RWPE2 (cell line): Measurements from ENCODE around the gene CNTNAP2.

Experiments
- ATAC-seq: fragments of 200-7000 bp; cut with Tn5 transposase; 3 replicates; pipeline ENCODE4 v1.9.1; 2021; ENCODE audit warnings: low read depth
- DNase-seq: peaks from one replicate; pipeline ENCODE4 v3.0.0-alpha.2; 2020; ENCODE audit warnings: low spot score
- H3K27ac ChIP-seq: fragments of 450-650 bp; 2 replicates; pipeline ENCODE4 v1.5.1; 2017; ENCODE audit warnings: mild to moderate bottlenecking; ENCODE audit not compliant: poor library complexity, severe bottlenecking
- H3K27me3 ChIP-seq: fragments of 250-450 bp; sonication (Bioruptor Pico); 2 replicates; pipeline ENCODE4 v1.5.1; 2021; ENCODE audit warnings: mild to moderate bottlenecking, moderate library complexity; ENCODE audit not compliant: insufficient read depth, poor library complexity, severe bottlenecking
- H3K36me3 ChIP-seq: fragments of 250-450 bp; sonication (Bioruptor Pico); 2 replicates; pipeline ENCODE4 v1.5.1; 2020; ENCODE audit warnings: low read depth, mild to moderate bottlenecking, moderate library complexity
- H3K4me1 ChIP-seq: fragments of 250-450 bp; sonication (Bioruptor Pico); 2 replicates; pipeline ENCODE4 v1.5.1; 2021; ENCODE audit warnings: mild to moderate bottlenecking, moderate library complexity; ENCODE audit not compliant: insufficient read depth, poor library complexity, severe bottlenecking
- H3K4me3 ChIP-seq: fragments of 250-450 bp; sonication (Bioruptor Pico); 2 replicates; pipeline ENCODE4 v1.5.1; 2021; ENCODE audit warnings: mild to moderate bottlenecking, moderate library complexity; ENCODE audit not compliant: severe bottlenecking
- H3K9me3 ChIP-seq: fragments of 250-450 bp; sonication (Bioruptor Pico); 2 replicates; pipeline ENCODE4 v1.5.1; 2021; ENCODE audit warnings: mild to moderate bottlenecking, moderate library complexity; ENCODE audit not compliant: severe bottlenecking
- TF ChIP-seq, protein P1 (sequence below): fragments of 450-650 bp; IDR thresholded peaks from one replicate; pipeline ENCODE4 v1.5.1; 2017; ENCODE audit warnings: mild to moderate bottlenecking, moderate library complexity; ENCODE audit not compliant: poor library complexity, severe bottlenecking

CNTNAP2 gene

DNA sequence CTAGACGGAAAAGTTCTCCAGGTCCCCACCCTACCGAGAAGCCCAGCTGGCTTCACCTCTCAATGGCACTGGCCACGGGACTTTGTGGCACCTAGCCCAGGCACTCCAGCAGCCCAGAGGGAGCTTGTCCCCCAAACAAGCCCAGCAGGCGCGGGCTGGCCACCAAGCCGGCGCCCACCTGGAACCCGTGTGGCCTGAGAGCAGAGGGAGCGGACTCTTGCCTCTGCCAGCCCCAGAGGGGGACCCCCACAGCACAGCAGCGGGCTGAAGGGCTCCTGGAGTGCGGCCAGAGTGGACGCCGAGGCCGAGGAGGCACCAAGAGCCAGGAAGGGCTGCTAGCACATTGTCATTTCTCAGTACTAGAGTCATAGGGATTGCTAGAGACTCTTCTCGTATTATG is 671.4 kb downstream of the CNTNAP2 start:
- no peaks in the 10 kb centered on the region for H3K4me1 ChIP-seq
- TF ChIP-seq, protein P1, sequence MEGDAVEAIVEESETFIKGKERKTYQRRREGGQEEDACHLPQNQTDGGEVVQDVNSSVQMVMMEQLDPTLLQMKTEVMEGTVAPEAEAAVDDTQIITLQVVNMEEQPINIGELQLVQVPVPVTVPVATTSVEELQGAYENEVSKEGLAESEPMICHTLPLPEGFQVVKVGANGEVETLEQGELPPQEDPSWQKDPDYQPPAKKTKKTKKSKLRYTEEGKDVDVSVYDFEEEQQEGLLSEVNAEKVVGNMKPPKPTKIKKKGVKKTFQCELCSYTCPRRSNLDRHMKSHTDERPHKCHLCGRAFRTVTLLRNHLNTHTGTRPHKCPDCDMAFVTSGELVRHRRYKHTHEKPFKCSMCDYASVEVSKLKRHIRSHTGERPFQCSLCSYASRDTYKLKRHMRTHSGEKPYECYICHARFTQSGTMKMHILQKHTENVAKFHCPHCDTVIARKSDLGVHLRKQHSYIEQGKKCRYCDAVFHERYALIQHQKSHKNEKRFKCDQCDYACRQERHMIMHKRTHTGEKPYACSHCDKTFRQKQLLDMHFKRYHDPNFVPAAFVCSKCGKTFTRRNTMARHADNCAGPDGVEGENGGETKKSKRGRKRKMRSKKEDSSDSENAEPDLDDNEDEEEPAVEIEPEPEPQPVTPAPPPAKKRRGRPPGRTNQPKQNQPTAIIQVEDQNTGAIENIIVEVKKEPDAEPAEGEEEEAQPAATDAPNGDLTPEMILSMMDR, result no peak
- ATAC-seq (no peak), DNase-seq (no peak)
- H3K36me3 ChIP-seq, result no peaks in the 10 kb centered on the region
- peaks cover 3% of the 10 kb centered on the region for H3K9me3 ChIP-seq
- H3K4me3 ChIP-seq, result no peak overlapping the region
- H3K27ac ChIP-seq, result no peak overlapping the region
- H3K27me3 ChIP-seq, result no peaks in the 10 kb centered on the region

DNA sequence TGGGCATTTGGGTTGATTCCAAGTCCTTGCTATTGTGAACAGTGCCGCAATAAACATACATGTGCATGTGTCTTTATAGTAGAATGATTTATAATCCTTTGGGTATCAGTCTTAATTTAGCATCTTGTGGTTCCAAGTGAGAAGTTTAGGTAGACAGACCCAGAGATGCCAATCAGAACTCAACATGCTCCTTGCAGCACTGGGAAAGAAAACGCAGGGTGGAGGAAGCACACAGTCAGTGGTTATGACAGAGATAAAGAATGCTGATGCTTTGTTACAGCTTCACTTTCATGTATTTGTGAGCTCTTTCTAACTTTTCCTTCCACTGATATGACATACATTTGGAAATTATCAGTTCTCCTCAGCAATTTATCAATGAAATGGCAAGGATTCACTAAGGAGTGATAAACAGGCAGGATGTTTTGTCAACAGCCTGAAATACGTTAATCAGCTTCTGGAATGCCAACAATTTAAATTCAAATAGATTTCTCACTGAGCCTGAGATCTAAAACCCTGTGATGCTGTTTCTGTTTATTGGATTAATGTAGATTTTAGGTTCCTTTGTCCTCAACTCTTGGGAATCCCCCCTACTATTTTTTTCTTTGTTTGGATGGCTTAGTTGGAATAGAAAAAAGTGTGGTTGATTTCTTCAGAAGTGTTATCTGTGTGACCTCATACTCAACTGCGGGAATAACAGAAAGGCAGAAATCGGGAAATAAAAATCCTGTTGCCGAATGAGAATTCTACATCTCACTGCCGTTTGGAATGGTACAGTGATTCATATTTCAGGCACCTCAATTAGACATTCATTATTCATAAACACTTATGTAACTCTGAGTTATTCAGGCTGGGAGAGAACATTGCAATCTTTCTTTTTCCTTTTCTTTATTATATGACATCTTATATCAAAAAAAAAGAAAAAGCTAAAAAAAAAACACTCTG is 675.0 kb downstream of the CNTNAP2 start:
- Histone ChIP-seq H3K9me3 (peaks cover 3% of the 10 kb centered on the region), H3K27ac (no peak overlapping the region), H3K4me1 (no peaks in the 10 kb centered on the region), H3K4me3 (no peak overlapping the region), H3K27me3 (no peaks in the 10 kb centered on the region), H3K36me3 (no peaks in the 10 kb centered on the region)
- DNase-seq, result no peak
- TF ChIP-seq, protein P1, result no peak
- ATAC-seq, result no peak

DNA sequence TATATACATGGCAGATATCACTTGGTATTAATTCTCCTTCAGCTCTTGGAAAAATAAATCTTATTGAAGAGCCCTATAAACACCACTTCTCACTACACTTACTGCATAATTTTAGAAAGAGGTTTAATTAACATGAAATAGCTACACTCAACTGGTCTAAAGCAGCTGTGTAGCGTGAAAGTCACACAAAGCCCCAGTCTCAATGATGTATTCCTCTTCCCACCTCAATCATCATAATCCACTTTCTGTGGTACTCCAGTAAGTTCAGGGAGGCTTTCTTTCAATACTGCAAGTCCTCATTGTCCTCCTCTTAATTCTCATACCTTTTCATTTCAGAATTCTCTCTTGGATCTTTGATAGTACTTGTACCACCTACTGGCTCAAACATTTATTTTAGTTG is 688.0 kb downstream of the CNTNAP2 start:
- no peak overlapping the region for H3K27ac ChIP-seq
- H3K4me1 ChIP-seq, result no peaks in the 10 kb centered on the region
- TF ChIP-seq, protein P1, result no peak
- H3K4me3 ChIP-seq, result no peak overlapping the region
- H3K27me3 ChIP-seq, result no peaks in the 10 kb centered on the region
- H3K36me3 ChIP-seq, result no peaks in the 10 kb centered on the region
- no peaks in the 10 kb centered on the region for H3K9me3 ChIP-seq
- ATAC-seq (no peak), DNase-seq (no peak)

DNA sequence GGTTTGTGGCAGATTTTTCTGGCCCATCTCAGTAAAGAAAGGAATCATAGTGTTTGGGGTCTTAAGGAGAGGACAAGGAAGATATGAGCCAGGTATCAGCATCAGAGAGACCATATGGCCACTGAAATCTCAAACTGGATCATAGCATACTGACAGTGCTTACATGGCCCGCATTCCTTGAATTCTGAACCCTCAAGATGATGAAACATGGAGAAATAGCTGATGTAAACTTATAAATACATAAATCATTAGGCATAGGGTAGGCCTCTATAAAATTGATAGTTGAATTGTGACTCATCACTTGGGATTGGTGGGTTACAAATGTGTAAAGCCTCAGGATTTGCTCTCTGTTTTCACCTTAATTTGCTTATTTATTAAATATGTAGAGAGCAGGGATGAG is 688.5 kb downstream of the CNTNAP2 start:
- ATAC-seq, result peak; percentile 14; the same call in 1 of the 3 replicates
- Histone ChIP-seq H3K4me3 (no peak overlapping the region), H3K27ac (no peak overlapping the region), H3K4me1 (no peaks in the 10 kb centered on the region), H3K27me3 (no peaks in the 10 kb centered on the region), H3K36me3 (no peaks in the 10 kb centered on the region), H3K9me3 (no peaks in the 10 kb centered on the region)
- no peak for DNase-seq
- TF ChIP-seq, protein P1, result no peak

DNA sequence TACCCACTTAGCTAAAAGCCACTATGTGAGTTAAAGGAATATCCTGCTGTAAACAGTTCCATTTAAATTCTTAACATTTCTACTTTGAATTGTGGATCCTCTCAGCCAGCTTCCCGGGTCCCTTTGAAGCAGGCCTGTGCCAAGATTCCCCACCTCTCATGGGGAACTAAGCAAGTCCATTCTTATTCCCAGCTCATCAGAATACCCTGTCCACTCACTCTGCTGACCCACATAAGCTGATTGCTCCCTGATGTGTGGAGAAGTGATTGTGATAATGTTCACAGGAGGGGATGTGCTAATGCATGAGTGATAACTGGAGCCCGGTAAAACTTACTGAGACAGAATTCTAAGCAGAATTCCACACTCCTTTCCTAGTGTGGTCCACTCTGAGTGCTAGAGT is 709.7 kb downstream of the CNTNAP2 start:
- Histone ChIP-seq H3K9me3 (peaks cover 8% of the 10 kb centered on the region), H3K4me1 (no peaks in the 10 kb centered on the region), H3K27me3 (no peaks in the 10 kb centered on the region), H3K36me3 (no peaks in the 10 kb centered on the region), H3K27ac (no peak overlapping the region), H3K4me3 (no peak overlapping the region)
- DNase-seq, result no peak
- TF ChIP-seq, protein P1, result no peak
- ATAC-seq, result no peak
